Immature natural killer cell (primary cell): ENCODE data around the gene ZCCHC2. TPM values are rescaled to one million over a fixed set of nuclear protein-coding genes. Genes with fewer than 3 reads are reported as not detected.

Experiments used
- DNase-seq, 3 donors: peaks; one replicate each; pipeline ENCODE4 v3.0.0; 2022; ENCODE audit warnings: mixed read lengths in 1 of 3
- H3K27ac Mint-ChIP-seq, 6 donors: one replicate each; pipeline ENCODE4 v1.8.0; 2020; ENCODE audit warnings: mixed read lengths in 6 of 6, mild to moderate bottlenecking in 5 of 6, inconsistent platforms in 4 of 6, moderate library complexity in 3 of 6
- H3K27me3 Mint-ChIP-seq, 3 donors: one replicate each; pipeline ENCODE4 v1.8.0; 2020 to 2021; ENCODE audit warnings: low read depth in 3 of 3, mild to moderate bottlenecking in 3 of 3, mixed read lengths in 3 of 3, moderate library complexity in 3 of 3, inconsistent platforms in 1 of 3
- H3K36me3 Mint-ChIP-seq, 3 donors: one replicate each; pipeline ENCODE4 v1.8.0; 2020; ENCODE audit warnings: mixed read lengths in 3 of 3, inconsistent platforms in 2 of 3, mild to moderate bottlenecking in 2 of 3
- H3K4me1 Mint-ChIP-seq, 2 donors: one replicate each; pipeline ENCODE4 v1.8.0; 2020; ENCODE audit warnings: inconsistent platforms in 2 of 2, mild to moderate bottlenecking in 2 of 2, mixed read lengths in 2 of 2, moderate library complexity in 1 of 2
- H3K4me3 Mint-ChIP-seq, 5 donors: one replicate each; pipeline ENCODE4 v1.8.0; 2020; ENCODE audit warnings: mild to moderate bottlenecking in 5 of 5, mixed read lengths in 5 of 5, inconsistent platforms in 3 of 5, moderate library complexity in 3 of 5
- H3K9me3 Mint-ChIP-seq, 6 donors: one replicate each; pipeline ENCODE4 v1.8.0; 2020; ENCODE audit warnings: mild to moderate bottlenecking in 6 of 6, mixed read lengths in 6 of 6, inconsistent platforms in 4 of 6, moderate library complexity in 3 of 6
- polyA plus RNA-seq, 3 donors: library from polyadenylated mRNA; unstranded; fragments of 300-500 nt; fragmentation: Illumina TruSeq; gene quantifications; one replicate each; pipeline ENCODE4 v1.2.3, GENCODE V29; 2021

ZCCHC2 gene
- polyA plus RNA-seq, 3 donors from 2014 or later, result 1.6 to 4.2 (median 2.1) TPM

DNA sequence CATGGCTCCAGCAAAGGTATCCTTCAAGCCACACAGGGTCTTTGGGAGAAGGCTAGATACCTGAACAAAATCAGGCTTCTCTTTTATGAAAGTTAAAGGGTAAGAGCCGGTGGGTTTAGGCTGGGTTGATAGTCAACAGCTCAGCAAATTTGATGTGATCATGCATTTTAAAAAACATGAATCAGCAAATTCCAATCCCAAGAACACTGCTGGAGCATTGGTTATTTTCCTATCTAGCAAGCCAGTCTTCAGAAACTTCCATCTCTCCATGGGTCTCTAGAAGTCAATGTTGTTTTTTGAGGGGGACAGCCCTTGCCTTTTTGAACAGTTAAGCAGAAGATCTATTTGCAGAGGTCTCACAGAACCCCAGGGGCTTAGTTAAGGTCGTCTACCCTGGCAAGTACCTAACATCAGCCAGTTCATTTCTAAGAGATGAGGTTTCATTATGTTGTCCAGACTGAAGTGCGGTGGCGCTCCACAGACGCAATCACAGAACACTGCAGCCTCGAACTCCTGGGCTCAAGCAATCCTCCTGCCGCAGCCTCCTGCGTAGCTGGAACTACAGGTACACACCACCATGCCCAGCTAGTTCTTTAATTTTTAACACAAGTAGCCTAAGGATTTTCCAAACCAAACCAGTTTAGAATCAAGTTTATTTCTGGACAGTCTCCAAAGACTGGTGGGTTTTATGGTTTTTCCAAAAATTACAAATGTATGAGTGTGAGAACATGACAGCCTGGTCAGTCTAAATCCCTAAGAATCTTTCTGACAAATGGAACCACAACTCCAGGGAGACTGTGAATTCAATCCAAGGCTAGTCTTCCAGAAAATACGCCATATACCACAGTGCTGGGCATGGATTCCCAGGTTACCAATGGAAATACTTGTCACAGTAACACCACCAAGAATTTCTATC lies 4.1 kb upstream of the ZCCHC2 start:
- H3K27ac Mint-ChIP-seq, result no peak overlapping the region
- peaks cover 10 to 19% of the 10 kb centered on the region in 2 donors for H3K4me1 Mint-ChIP-seq

DNA sequence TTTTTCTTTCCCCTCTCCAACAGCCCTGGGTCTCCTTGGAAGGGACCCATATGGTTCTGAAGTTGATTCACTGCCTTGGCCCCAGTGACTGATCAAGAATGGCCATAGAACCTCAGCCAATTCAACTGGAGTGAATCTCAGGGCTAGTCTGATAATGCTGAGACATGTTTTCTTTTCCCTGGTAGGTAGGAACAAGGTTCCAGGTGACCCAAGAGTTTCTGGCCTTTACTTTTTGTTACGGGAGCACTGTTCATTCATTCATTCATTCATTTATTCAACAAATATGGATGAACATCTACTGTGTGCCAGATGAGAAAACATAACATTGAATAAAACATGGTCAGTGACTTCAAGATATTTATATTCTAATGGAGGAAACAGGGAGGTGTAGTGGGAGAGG lies 3.1 kb upstream of the ZCCHC2 start:
- no peak overlapping the region for H3K4me3 Mint-ChIP-seq
- H3K27ac Mint-ChIP-seq, result no peak overlapping the region

More for the DNA sequence above, 4.1 kb upstream of the ZCCHC2 start:
- DNase-seq, result no peak
- Mint-ChIP-seq H3K36me3 (peaks cover 5 to 9% (median 8%) of the 10 kb centered on the region in 3 donors), H3K4me3 (no peak overlapping the region), H3K9me3 (peaks cover 5 to 18% (median 12%) of the 10 kb centered on the region in 6 donors), H3K27me3 (peaks cover 6 to 19% (median 12%) of the 10 kb centered on the region in 3 donors)

GRCh38 chr18:62521082-62521481 lies 1.7 kb upstream of the ZCCHC2 start:
- peaks cover 9 to 35% (median 24%) of the 10 kb centered on the region in 3 donors for H3K27me3 Mint-ChIP-seq
- H3K36me3 Mint-ChIP-seq, result no peaks in the 10 kb centered on the region
- H3K9me3 Mint-ChIP-seq, result peaks cover 0 to under 1% (median 0%) of the 10 kb centered on the region in 6 donors
- peak overlapping the region in 2 of 6 donors; percentile 67 to 95 for H3K27ac Mint-ChIP-seq
- DNase-seq, result no peak
- H3K4me3 Mint-ChIP-seq, result peak overlapping the region; percentile 31 to 94 (median 93)
- H3K4me1 Mint-ChIP-seq, result peaks cover 24 to 34% of the 10 kb centered on the region in 2 donors

More for the DNA sequence above, 3.1 kb upstream of the ZCCHC2 start:
- no peak for DNase-seq
- H3K36me3 Mint-ChIP-seq, result peaks cover 0 to under 1% (median under 1%) of the 10 kb centered on the region in 3 donors
- peaks cover 0 to 8% (median 3%) of the 10 kb centered on the region in 6 donors for H3K9me3 Mint-ChIP-seq
- H3K4me1 Mint-ChIP-seq, result peaks cover 10 to 20% of the 10 kb centered on the region in 2 donors
- peaks cover 6 to 23% (median 12%) of the 10 kb centered on the region in 3 donors for H3K27me3 Mint-ChIP-seq

- Mint-ChIP-seq H3K36me3 (no peaks in the 10 kb centered on the region), H3K27me3 (peaks cover 10 to 35% (median 27%) of the 10 kb centered on the region in 3 donors), H3K4me1 (peaks cover 27 to 36% of the 10 kb centered on the region in 2 donors), H3K9me3 (no peaks in the 10 kb centered on the region), H3K27ac (peak overlapping the region in 4 of 6 donors; percentile 80 to 95 (median 88)), H3K4me3 (peak overlapping the region; percentile 86 to 94 (median 93))
- no peak for DNase-seq
These were observed 1.2 kb upstream of the ZCCHC2 start for GRCh38 chr18:62521593-62521992.

DNA sequence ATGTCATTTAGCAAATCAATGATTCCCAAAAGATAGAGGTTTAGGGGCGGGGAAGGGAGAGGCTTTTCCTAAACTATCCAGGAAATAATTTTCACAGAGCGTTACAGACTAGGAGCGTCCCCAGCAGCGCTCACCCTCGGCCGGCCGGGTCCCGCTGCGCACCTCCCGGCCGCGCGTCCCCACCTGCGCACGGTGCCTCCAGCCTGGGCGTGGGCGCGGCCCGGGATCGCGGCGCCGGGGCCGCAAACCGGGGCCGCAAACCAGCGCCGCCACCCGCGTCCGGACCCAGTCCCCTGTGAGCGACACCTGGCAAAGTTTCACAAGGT lies 684 bp upstream of the ZCCHC2 start:
- peaks cover 29 to 39% of the 10 kb centered on the region in 2 donors for H3K4me1 Mint-ChIP-seq
- no peak for DNase-seq

DNA sequence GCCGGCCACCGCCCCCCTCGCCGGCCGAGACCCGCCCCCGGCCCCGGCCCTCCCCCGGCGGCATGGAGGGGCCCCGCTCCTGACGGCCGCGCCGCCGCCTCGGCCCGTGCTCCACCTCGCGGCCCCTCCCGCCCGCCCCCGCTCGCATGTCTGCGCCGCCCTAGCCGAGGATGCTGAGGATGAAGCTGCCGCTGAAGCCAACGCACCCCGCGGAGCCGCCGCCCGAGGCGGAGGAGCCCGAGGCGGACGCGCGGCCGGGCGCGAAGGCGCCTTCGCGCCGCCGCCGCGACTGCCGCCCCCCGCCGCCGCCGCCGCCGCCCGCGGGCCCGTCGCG lies 397 bp downstream of the ZCCHC2 start:
- Mint-ChIP-seq H3K27ac (peak overlapping the region in 1 of 6 donors; percentile 63), H3K4me3 (no peak overlapping the region), H3K9me3 (no peaks in the 10 kb centered on the region), H3K4me1 (peaks cover 30 to 48% of the 10 kb centered on the region in 2 donors), H3K36me3 (no peaks in the 10 kb centered on the region), H3K27me3 (peaks cover 10 to 35% (median 27%) of the 10 kb centered on the region in 3 donors)
- no peak for DNase-seq

More for the DNA sequence above, 684 bp upstream of the ZCCHC2 start:
- H3K36me3 Mint-ChIP-seq, result no peaks in the 10 kb centered on the region
- no peaks in the 10 kb centered on the region for H3K9me3 Mint-ChIP-seq
- H3K27ac Mint-ChIP-seq, result peak overlapping the region; percentile 60 to 95 (median 86)
- H3K27me3 Mint-ChIP-seq, result peaks cover 10 to 35% (median 27%) of the 10 kb centered on the region in 3 donors
- H3K4me3 Mint-ChIP-seq, result peak overlapping the region; percentile 86 to 94 (median 93)

DNA sequence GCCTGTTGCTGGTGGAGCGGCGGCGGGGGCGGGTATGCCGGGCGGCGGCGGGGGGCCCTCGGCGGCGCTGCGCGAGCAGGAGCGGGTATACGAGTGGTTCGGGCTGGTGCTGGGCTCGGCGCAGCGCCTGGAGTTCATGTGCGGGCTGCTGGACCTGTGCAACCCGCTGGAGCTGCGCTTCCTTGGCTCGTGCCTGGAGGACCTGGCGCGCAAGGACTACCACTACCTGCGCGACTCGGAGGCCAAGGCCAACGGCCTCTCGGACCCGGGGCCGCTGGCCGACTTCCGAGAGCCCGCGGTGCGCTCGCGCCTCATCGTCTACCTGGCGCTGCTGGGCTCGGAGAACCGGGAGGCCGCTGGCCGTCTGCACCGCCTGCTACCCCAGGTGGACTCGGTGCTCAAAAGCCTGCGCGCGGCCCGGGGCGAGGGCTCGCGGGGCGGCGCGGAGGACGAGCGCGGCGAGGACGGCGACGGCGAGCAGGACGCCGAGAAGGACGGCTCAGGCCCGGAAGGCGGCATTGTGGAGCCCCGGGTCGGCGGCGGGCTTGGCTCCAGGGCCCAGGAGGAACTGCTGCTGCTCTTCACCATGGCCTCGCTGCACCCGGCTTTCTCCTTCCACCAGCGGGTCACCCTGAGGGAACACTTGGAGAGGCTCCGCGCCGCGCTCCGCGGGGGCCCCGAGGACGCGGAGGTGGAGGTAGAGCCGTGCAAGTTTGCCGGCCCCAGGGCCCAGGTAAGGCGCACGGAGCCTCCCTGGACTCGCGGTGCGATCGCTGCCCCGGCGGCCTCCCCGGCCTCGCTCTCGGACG lies 1.0 kb downstream of the ZCCHC2 start:
- Mint-ChIP-seq H3K4me1 (peaks cover 30 to 48% of the 10 kb centered on the region in 2 donors), H3K9me3 (no peaks in the 10 kb centered on the region), H3K36me3 (no peaks in the 10 kb centered on the region), H3K4me3 (peak overlapping the region; percentile 85 to 94 (median 93)), H3K27ac (peak overlapping the region; percentile 34 to 85 (median 66)), H3K27me3 (peaks cover 10 to 35% (median 27%) of the 10 kb centered on the region in 3 donors)
- peak; percentile 44 to 48 (median 46) for DNase-seq

- H3K9me3 Mint-ChIP-seq, result no peaks in the 10 kb centered on the region
- peak overlapping the region; percentile 89 to 98 (median 92) for H3K27ac Mint-ChIP-seq
- no peaks in the 10 kb centered on the region for H3K36me3 Mint-ChIP-seq
- peaks cover 10 to 35% (median 27%) of the 10 kb centered on the region in 3 donors for H3K27me3 Mint-ChIP-seq
- DNase-seq, result peak; percentile 53 to 66 (median 66)
- H3K4me1 Mint-ChIP-seq, result peaks cover 32 to 55% of the 10 kb centered on the region in 2 donors
- peak overlapping the region; percentile 85 to 94 (median 93) for H3K4me3 Mint-ChIP-seq
These were observed 1.8 kb downstream of the ZCCHC2 start for GRCh38 chr18:62524440-62525200.

- Mint-ChIP-seq H3K9me3 (no peaks in the 10 kb centered on the region), H3K27ac (peak overlapping the region; percentile 89 to 98 (median 92)), H3K4me3 (peak overlapping the region; percentile 85 to 94 (median 93)), H3K4me1 (peaks cover 34 to 62% of the 10 kb centered on the region in 2 donors), H3K27me3 (peaks cover 10 to 35% (median 27%) of the 10 kb centered on the region in 3 donors), H3K36me3 (no peaks in the 10 kb centered on the region)
- no peak for DNase-seq
These were observed 2.8 kb downstream of the ZCCHC2 start for GRCh38 chr18:62525608-62526007.

GRCh38 chr18:62526098-62527025 lies 3.5 kb downstream of the ZCCHC2 start:
- Mint-ChIP-seq H3K36me3 (no peaks in the 10 kb centered on the region), H3K4me1 (peaks cover 34 to 58% of the 10 kb centered on the region in 2 donors), H3K9me3 (no peaks in the 10 kb centered on the region), H3K27ac (peak overlapping the region; percentile 89 to 98 (median 92)), H3K27me3 (peaks cover 10 to 32% (median 22%) of the 10 kb centered on the region in 3 donors), H3K4me3 (peak overlapping the region; percentile 85 to 94 (median 93))
- peak; percentile 72 to 84 (median 76) for DNase-seq

DNA sequence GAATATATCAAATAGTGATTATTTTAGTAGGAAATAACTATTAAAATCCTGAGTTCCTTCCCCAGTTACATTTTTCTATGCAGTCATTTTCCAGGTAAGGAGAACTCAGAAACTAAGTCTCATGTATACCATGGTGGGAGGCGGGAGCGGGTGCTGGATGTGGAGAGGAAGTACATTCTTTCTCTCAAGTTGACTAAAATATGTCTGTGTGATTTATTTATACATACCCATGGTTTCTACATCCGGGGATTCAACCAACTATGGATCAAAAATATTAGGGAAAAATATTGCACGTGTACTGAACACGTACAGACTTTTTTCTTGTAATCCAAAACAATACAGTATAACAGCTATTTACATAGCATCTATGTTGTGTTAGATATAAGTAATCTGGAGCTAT lies 6.8 kb downstream of the ZCCHC2 start:
- H3K27ac Mint-ChIP-seq, result peak overlapping the region in 1 of 6 donors; percentile 0
- H3K4me3 Mint-ChIP-seq, result no peak overlapping the region
- peaks cover 34 to 74% of the 10 kb centered on the region in 2 donors for H3K4me1 Mint-ChIP-seq
- H3K36me3 Mint-ChIP-seq, result no peaks in the 10 kb centered on the region
- H3K27me3 Mint-ChIP-seq, result peaks cover 3 to 15% (median 13%) of the 10 kb centered on the region in 3 donors
- no peaks in the 10 kb centered on the region for H3K9me3 Mint-ChIP-seq
- no peak for DNase-seq

GRCh38 chr18:62531078-62531477 lies 8.3 kb downstream of the ZCCHC2 start:
- H3K9me3 Mint-ChIP-seq, result no peaks in the 10 kb centered on the region
- H3K36me3 Mint-ChIP-seq, result no peaks in the 10 kb centered on the region
- no peak for DNase-seq
- peaks cover 34 to 74% of the 10 kb centered on the region in 2 donors for H3K4me1 Mint-ChIP-seq
- no peak overlapping the region for H3K4me3 Mint-ChIP-seq
- H3K27ac Mint-ChIP-seq, result no peak overlapping the region
- peaks cover under 1 to 3% (median under 1%) of the 10 kb centered on the region in 3 donors for H3K27me3 Mint-ChIP-seq
